HG03565 (cell line): ENCODE results near the gene POLA2.
"Not testable (repeated sequence)": the region's sequence is repeated elsewhere in the genome, so short reads cannot be mapped to it uniquely, and the experiment has no call there.

ENCODE experiments used
- ATAC-seq: cut with Tn5 transposase; IDR thresholded peaks from one replicate; pipeline ENCODE4 v1.9.1; 2021; ENCODE audit warnings: mild to moderate bottlenecking, moderate library complexity; ENCODE audit not compliant: unreplicated experiment

The POLA2 gene

GRCh38 chr11:65241692-65242091 is 20.1 kb upstream of the POLA2 start:
- no peak for ATAC-seq

- ATAC-seq: no peak
Observed at GRCh38 chr11:65242389-65242788, 19.4 kb upstream of the POLA2 start.

GRCh38 chr11:65243797-65244196 is 18.0 kb upstream of the POLA2 start:
- ATAC-seq: no peak

GRCh38 chr11:65245046-65245445 is 16.7 kb upstream of the POLA2 start:
- ATAC-seq: not testable (repeated sequence)

GRCh38 chr11:65246506-65246905 is 15.3 kb upstream of the POLA2 start:
- no peak for ATAC-seq

GRCh38 chr11:65248184-65248710 is 13.5 kb upstream of the POLA2 start:
- ATAC-seq: not testable (repeated sequence)

- no peak for ATAC-seq
Observed at GRCh38 chr11:65251476-65251875, 10.3 kb upstream of the POLA2 start.

GRCh38 chr11:65254724-65255123 is 7.0 kb upstream of the POLA2 start:
- no peak for ATAC-seq

- no peak for ATAC-seq
Observed at GRCh38 chr11:65258988-65259387, 2.8 kb upstream of the POLA2 start.

GRCh38 chr11:65260302-65260701 is 1.5 kb upstream of the POLA2 start:
- ATAC-seq: no peak

GRCh38 chr11:65260756-65261590 is 789 bp upstream of the POLA2 start:
- ATAC-seq: no peak

- no peak for ATAC-seq
Observed at GRCh38 chr11:65262381-65262680, 569 bp downstream of the POLA2 start.

- ATAC-seq: no peak
Observed at GRCh38 chr11:65262776-65263175, 1.0 kb downstream of the POLA2 start.

GRCh38 chr11:65264747-65265146 is 3.0 kb downstream of the POLA2 start:
- ATAC-seq: not testable (repeated sequence)

GRCh38 chr11:65266210-65266609 is 4.4 kb downstream of the POLA2 start:
- ATAC-seq: no peak

GRCh38 chr11:65274735-65275682 is 13.2 kb downstream of the POLA2 start:
- ATAC-seq: no peak

GRCh38 chr11:65275906-65276305 is 14.1 kb downstream of the POLA2 start:
- no peak for ATAC-seq

GRCh38 chr11:65277631-65278277 is 16.0 kb downstream of the POLA2 start:
- no peak for ATAC-seq

GRCh38 chr11:65278356-65278755 is 16.6 kb downstream of the POLA2 start:
- ATAC-seq: no peak

GRCh38 chr11:65279279-65279678 is 17.5 kb downstream of the POLA2 start:
- ATAC-seq: no peak

- ATAC-seq: no peak
Observed at GRCh38 chr11:65279741-65280440, 18.1 kb downstream of the POLA2 start.
